Fibroblast of lung (primary cell): ENCODE results near the gene PLA2G6. TPM values are rescaled to one million over a fixed set of nuclear protein-coding genes. Genes with fewer than 3 reads are reported as not detected.

ENCODE experiments used
- DNase-seq, 2 donors: peaks; one replicate each; pipeline versions ENCODE4 v3.0.0 to v3.0.0-alpha.2; 2010; ENCODE audit warnings: low read depth in 2 of 2
- H2AFZ ChIP-seq: 2 replicates; pipeline ENCODE4 v1.5.1; 2012; ENCODE audit warnings: low read length, control low read depth, inconsistent platforms
- H3K27ac ChIP-seq: 2 replicates; pipeline ENCODE4 v1.5.1; 2011; ENCODE audit warnings: low read length, control low read depth; ENCODE audit not compliant: insufficient read depth
- H3K27me3 ChIP-seq: 2 replicates; pipeline ENCODE4 v1.5.1; 2011; ENCODE audit warnings: mild to moderate bottlenecking, low read length; ENCODE audit not compliant: control insufficient read depth, insufficient read depth
- H3K36me3 ChIP-seq: 2 replicates; pipeline ENCODE4 v1.5.1; 2011; ENCODE audit warnings: low read length; ENCODE audit not compliant: control insufficient read depth, insufficient read depth
- H3K4me1 ChIP-seq: 2 replicates; pipeline ENCODE4 v1.5.1; 2011; ENCODE audit warnings: low read length; ENCODE audit not compliant: control insufficient read depth, insufficient read depth; ENCODE audit errors: extremely low read depth
- H3K4me2 ChIP-seq: 2 replicates; pipeline ENCODE4 v1.5.1; 2011; ENCODE audit warnings: low read length, control low read depth; ENCODE audit not compliant: insufficient read depth; ENCODE audit errors: extremely low read depth
- H3K4me3 ChIP-seq, 4 experiments: fragments of 200-600 bp in 1 of 4; sonication (generic) in 1 of 4; replicated peaks in 1 of 4; 2 replicates each; pipeline ENCODE4 v1.5.1; 2011 to 2016; ENCODE audit warnings: low read length in 4 of 4, low read depth in 3 of 4, mild to moderate bottlenecking in 3 of 4, control low read depth in 2 of 4, inconsistent platforms in 1 of 4, mixed read lengths in 1 of 4; ENCODE audit not compliant: insufficient read depth in 1 of 4; ENCODE audit errors: control extremely low read depth in 1 of 4
- H3K79me2 ChIP-seq: 2 replicates; pipeline ENCODE4 v1.5.1; 2012; ENCODE audit warnings: mild to moderate bottlenecking, low read length, inconsistent platforms; ENCODE audit not compliant: control insufficient read depth, insufficient read depth
- H3K9ac ChIP-seq: 2 replicates; pipeline ENCODE4 v1.5.1; 2011; ENCODE audit warnings: mild to moderate bottlenecking, low read length, control low read depth; ENCODE audit not compliant: insufficient read depth
- H3K9me3 ChIP-seq: 2 replicates; pipeline ENCODE4 v1.5.1; 2012; ENCODE audit warnings: low read depth, low read length; ENCODE audit not compliant: control insufficient read depth, insufficient read depth
- H4K20me1 ChIP-seq: 2 replicates; pipeline ENCODE4 v1.5.1; 2011; ENCODE audit warnings: low read length; ENCODE audit not compliant: control insufficient read depth, insufficient read depth; ENCODE audit errors: extremely low read depth
- EZH2 ChIP-seq: IDR thresholded peaks from 2 replicates; pipeline ENCODE4 v1.5.1; 2012; ENCODE audit warnings: low read length, control low read depth, mild to moderate bottlenecking; ENCODE audit errors: missing control alignments
- polyA plus RNA-seq, 2 donors: library from polyadenylated mRNA; depleted of rRNA in 1 of 2; stranded (reverse) in 1 of 2; unstranded in 1 of 2; fragments of >200 nt; gene quantifications; 2 replicates each; pipeline ENCODE4 v1.2.1, GENCODE V29; 2011 to 2012; ENCODE audit warnings: missing spikeins in 1 of 2
- total RNA-seq: library from RNA; depleted of rRNA; stranded (reverse); fragments of >200 nt; gene quantifications from 2 replicates; pipeline ENCODE4 v1.2.1, GENCODE V29; 2014
- TF ChIP-seq, protein P1 (sequence below), 2 donors: IDR thresholded peaks in 1 of 2; conservative IDR thresholded peaks in 1 of 2; 1 replicate in 1 of 2; 2 replicates in 1 of 2; pipeline ENCODE4 v1.5.1; 2011 to 2012; ENCODE audit warnings: low read length in 2 of 2, control low read depth in 1 of 2, inconsistent platforms in 1 of 2, low read depth in 1 of 2, mild to moderate bottlenecking in 1 of 2

PLA2G6 gene
- total and polyA plus RNA-seq, 2 donors (not counting 1 experiment from before 2014, with no cell fraction given): 4.8 to 29.9 TPM

DNA sequence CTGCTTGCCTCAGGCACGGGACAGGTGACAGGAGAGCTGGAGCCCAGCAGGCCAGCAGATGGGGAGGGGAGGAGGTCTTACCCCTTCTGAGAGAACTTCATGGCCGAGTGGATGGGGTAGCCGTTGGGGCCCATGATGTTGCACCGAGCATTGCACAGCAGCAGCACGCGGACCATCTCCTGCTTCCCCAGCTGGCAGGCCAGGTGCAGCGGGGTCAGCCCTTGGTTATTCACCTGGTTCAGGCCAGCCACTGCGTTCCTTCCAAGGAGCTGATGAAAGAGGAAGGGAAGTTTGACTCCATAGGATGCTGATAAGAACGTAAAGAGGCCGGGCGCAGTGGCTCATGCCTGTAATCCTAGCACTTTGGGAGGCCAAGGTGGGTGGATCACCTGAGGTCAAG is 41.7 kb downstream of the PLA2G6 start:
- Histone ChIP-seq H3K27me3 (no peaks in the 10 kb centered on the region), H3K9me3 (no peaks in the 10 kb centered on the region), H3K9ac (no peak overlapping the region), H3K4me2 (no peak overlapping the region), H3K36me3 (no peaks in the 10 kb centered on the region), H4K20me1 (no peaks in the 10 kb centered on the region), H3K4me3 (no peak overlapping the region), H3K4me1 (peaks cover 8% of the 10 kb centered on the region), H3K27ac (no peak overlapping the region), H2AFZ (no peak overlapping the region), H3K79me2 (no peaks in the 10 kb centered on the region)
- TF ChIP-seq, protein P1, sequence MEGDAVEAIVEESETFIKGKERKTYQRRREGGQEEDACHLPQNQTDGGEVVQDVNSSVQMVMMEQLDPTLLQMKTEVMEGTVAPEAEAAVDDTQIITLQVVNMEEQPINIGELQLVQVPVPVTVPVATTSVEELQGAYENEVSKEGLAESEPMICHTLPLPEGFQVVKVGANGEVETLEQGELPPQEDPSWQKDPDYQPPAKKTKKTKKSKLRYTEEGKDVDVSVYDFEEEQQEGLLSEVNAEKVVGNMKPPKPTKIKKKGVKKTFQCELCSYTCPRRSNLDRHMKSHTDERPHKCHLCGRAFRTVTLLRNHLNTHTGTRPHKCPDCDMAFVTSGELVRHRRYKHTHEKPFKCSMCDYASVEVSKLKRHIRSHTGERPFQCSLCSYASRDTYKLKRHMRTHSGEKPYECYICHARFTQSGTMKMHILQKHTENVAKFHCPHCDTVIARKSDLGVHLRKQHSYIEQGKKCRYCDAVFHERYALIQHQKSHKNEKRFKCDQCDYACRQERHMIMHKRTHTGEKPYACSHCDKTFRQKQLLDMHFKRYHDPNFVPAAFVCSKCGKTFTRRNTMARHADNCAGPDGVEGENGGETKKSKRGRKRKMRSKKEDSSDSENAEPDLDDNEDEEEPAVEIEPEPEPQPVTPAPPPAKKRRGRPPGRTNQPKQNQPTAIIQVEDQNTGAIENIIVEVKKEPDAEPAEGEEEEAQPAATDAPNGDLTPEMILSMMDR (conservative IDR thresholded peaks at IDR 0.05 in 1 of 2, IDR thresholded peaks at IDR 0.05 in 1 of 2; ENCODE audit: low read depth in 1 of 2, low read length in 2 of 2): no peak
- no peak for TF ChIP-seq EZH2
- no peak for DNase-seq

DNA sequence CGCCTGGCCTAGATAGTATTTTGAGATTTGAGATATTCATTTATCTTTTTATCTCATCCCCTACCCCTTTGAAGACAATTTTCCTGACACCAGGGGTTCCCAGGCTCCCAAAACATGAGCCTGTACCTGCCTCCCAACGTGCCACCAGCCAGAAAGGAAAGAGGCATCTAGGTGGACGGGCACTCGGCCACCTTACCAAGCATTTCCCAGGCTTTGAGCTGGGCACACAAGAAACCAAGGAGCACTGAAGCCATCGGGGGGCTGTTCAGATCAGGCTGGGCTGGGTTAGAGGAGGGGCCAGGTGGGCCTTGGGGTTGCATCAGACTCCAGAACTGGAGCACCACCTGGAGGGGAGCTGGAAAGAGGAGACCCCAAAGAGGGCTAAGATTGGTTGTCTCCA is 42.7 kb downstream of the PLA2G6 start:
- Histone ChIP-seq H3K79me2 (no peaks in the 10 kb centered on the region), H3K9ac (no peak overlapping the region), H3K27ac (no peak overlapping the region), H3K4me1 (peaks cover 9% of the 10 kb centered on the region), H3K36me3 (no peaks in the 10 kb centered on the region), H3K9me3 (no peaks in the 10 kb centered on the region), H3K4me2 (no peak overlapping the region), H3K27me3 (no peaks in the 10 kb centered on the region), H2AFZ (no peak overlapping the region), H3K4me3 (no peak overlapping the region), H4K20me1 (no peaks in the 10 kb centered on the region)
- DNase-seq: no peak
- no peak for TF ChIP-seq EZH2
- TF ChIP-seq, protein P1 (conservative IDR thresholded peaks at IDR 0.05 in 1 of 2, IDR thresholded peaks at IDR 0.05 in 1 of 2; ENCODE audit: low read depth in 1 of 2, low read length in 2 of 2): no peak

DNA sequence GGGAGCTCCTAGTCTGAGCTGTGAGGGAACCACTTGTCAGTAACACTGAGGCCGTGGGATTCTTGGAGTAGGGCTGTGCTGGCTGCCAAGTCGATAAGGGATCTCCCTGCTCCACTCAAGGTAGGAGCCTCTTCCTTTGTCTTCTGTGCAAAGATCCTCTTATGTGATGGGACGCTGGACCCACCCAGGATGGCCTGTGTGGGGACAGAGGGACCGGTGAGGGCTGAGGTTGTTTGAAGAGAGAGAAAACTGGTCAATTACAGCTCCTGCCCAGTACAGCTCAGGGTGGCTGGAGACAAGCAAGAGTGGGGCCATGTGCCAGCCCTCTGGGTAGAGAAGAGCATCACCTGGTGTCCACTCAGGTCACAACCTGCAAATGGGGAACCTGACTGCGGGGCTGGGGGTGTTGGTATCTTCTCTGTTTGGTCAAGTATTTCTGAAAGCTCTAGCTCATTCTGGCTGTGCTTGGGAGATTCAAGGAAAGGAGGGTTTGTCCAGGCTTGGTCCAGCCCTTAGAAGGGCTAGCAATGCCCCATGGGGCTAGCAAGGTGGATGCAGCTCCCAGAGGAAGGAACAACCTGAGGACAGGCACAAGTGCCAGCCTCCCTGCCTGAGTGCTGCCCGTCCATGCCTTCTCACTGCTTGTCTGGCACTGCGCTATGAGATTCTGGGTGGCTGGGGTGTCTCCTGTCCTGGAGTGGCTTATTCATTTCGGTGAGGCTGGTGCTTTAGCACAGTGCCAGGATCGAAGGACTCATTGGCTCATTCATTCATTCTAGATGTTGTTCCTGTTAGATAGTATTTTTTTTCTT is 43.5 kb downstream of the PLA2G6 start:
- Histone ChIP-seq H3K4me1 (peaks cover 9% of the 10 kb centered on the region), H3K4me2 (no peak overlapping the region), H3K9me3 (no peaks in the 10 kb centered on the region), H3K27ac (no peak overlapping the region), H3K4me3 (no peak overlapping the region), H3K36me3 (no peaks in the 10 kb centered on the region), H4K20me1 (no peaks in the 10 kb centered on the region), H2AFZ (no peak overlapping the region), H3K27me3 (no peaks in the 10 kb centered on the region), H3K79me2 (no peaks in the 10 kb centered on the region), H3K9ac (no peak overlapping the region)
- DNase-seq: no peak
- TF ChIP-seq EZH2: no peak
- TF ChIP-seq, protein P1 (conservative IDR thresholded peaks at IDR 0.05 in 1 of 2, IDR thresholded peaks at IDR 0.05 in 1 of 2; ENCODE audit: low read depth in 1 of 2, low read length in 2 of 2): no peak
